ENCODE measurements around the gene IGFL2. TPM values are rescaled to one million over a fixed set of nuclear protein-coding genes. Genes with fewer than 3 reads are reported as not detected.
"Not testable (repeated sequence)": the region's sequence is repeated elsewhere in the genome, so short reads cannot be mapped to it uniquely, and the experiment has no call there.

The IGFL2 gene
- not detected in 2 replicates for total RNA-seq (2014; rRNA removed; shearing (Covaris generic))
- not detected in 2 replicates for polyA plus RNA-seq (2014; cell fraction: nucleus; rRNA removed)

GRCh38 chr19:46147791-46148288, at the start of gene IGFL2:
IGFL2 (plus strand) TSS chr19:46148238; CDS start chr19:46148279, 41 bp downstream.
- DNase-seq (ENCODE audit: extremely low read depth, low read depth) = no peak

GRCh38 chr19:46100344-46100743, 47.7 kb upstream of the IGFL2 start:
- no peak for DNase-seq (ENCODE audit: extremely low read depth, low read depth)

DNA sequence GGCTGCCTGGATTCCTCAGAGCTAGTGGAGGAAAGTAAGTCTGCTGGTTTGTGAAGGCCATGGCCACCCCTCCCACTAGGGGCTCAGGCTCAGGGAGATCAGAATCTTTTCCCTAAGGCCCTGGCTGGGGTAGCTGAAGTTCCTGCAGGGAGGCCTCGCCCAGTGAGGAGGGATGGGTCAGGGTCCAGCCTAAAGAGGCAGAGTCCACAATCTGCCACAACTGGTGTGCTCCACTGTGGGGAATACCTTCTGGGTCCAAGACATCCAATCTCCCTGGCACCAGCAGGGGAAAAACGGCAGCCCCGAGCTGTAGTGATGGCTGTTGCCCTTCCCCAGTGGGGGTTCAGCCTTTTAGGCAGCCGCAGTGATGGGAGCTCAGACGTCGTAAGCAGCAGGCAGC, 46.7 kb upstream of the IGFL2 start:
- DNase-seq (ENCODE audit: extremely low read depth, low read depth) = no peak

- DNase-seq (ENCODE audit: extremely low read depth, low read depth) = not testable (repeated sequence)
These were observed 45.7 kb upstream of the IGFL2 start for GRCh38 chr19:46102333-46102732.

DNA sequence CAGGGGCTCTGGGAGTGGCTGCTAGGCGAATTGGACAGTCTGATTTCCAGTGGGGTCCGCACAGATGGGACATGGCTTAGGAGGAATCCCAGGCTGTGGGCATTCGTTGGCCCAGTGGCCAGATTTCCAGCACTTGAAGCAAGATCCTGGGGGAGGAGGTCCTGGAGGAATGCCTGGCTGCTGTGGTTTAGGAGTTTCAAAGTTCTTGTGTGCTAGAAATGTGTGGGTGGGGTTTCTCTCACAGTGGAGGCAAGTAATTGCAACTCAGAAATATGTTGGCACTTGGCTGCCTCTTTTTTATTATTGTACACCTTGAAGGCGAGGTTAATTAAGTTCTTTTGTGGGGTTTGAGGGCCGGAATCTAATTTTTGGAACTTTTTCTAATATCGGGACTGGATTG, 40.7 kb upstream of the IGFL2 start:
- no peak for DNase-seq (ENCODE audit: extremely low read depth, low read depth)

GRCh38 chr19:46109876-46110275, 38.2 kb upstream of the IGFL2 start:
- DNase-seq (ENCODE audit: extremely low read depth, low read depth) = no peak

DNA sequence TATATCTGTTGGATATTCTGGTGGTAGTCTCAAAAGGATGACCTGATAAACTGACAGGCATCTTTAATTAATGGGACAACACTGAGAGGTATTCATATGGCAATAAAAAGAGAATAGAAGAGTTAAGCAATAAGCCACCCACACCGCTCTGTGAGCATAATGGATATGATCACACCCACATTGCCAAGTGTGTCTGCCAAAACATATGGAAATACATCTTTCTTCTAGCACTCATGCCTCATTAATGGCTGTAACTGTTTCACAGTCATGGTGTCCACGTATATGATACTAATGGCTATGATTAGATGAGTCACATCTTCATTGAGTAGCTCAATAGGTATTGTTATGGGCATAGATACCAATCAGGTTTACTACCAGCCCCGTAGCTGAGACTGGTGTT, 36.7 kb upstream of the IGFL2 start:
- no peak for DNase-seq (ENCODE audit: extremely low read depth, low read depth)

DNA sequence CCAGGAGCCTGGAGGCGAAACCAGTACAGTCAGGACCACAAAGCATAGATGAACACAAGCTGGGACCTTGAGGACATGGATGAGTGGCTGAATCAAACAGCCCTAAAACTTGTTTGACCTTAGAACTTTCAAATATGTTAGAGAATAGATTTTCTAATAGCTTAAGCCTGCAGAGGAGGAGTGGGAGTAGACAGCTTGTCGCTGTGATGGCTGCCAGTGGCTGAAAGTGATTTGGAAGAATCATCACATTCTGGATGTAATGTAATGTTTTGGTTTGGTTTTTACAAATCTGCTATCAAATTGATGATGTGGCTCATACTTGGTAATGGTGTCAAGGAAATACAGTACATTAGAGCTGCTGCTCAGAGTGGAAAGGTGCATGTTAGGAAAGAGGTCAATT, 35.5 kb upstream of the IGFL2 start:
- no peak for DNase-seq (ENCODE audit: extremely low read depth, low read depth)

DNA sequence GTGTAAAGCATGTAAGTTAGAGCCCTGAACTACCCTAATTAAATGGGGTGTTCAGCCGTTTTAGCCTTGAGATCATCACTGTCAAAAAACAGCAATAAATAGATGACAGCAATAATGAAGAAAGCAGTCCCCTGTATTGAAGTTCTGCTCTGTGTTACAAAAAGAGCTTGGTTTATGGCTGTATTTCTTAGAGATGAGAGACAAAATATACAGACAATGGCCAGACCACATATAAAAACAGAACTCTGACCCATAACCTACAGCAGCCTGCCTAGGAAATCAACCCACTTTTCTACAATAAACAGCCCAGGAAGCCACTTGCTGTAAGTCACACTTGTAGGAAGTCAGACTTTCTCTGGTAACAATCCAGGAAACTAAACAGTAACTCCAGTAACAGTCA, 34.3 kb upstream of the IGFL2 start:
- no peak for DNase-seq (ENCODE audit: extremely low read depth, low read depth)

GRCh38 chr19:46115396-46116106, 32.5 kb upstream of the IGFL2 start:
- DNase-seq (ENCODE audit: extremely low read depth, low read depth) = no peak

GRCh38 chr19:46116121-46116520, 31.9 kb upstream of the IGFL2 start:
- DNase-seq (ENCODE audit: extremely low read depth, low read depth) = no peak

- no peak for DNase-seq (ENCODE audit: extremely low read depth, low read depth)
These were observed 29.9 kb upstream of the IGFL2 start for GRCh38 chr19:46118136-46118535.

- no peak for DNase-seq (ENCODE audit: extremely low read depth, low read depth)
These were observed 23.4 kb upstream of the IGFL2 start, which contains the start of gene IGFL3 for GRCh38 chr19:46124638-46125115. IGFL3 (minus strand) TSS chr19:46124688; CDS start chr19:46124649, 39 bp downstream.

- no peak for DNase-seq (ENCODE audit: extremely low read depth, low read depth)
These were observed 22.6 kb upstream of the IGFL2 start for GRCh38 chr19:46125447-46125846.

- no peak for DNase-seq (ENCODE audit: extremely low read depth, low read depth)
These were observed 21.9 kb upstream of the IGFL2 start for GRCh38 chr19:46126086-46126580.

DNA sequence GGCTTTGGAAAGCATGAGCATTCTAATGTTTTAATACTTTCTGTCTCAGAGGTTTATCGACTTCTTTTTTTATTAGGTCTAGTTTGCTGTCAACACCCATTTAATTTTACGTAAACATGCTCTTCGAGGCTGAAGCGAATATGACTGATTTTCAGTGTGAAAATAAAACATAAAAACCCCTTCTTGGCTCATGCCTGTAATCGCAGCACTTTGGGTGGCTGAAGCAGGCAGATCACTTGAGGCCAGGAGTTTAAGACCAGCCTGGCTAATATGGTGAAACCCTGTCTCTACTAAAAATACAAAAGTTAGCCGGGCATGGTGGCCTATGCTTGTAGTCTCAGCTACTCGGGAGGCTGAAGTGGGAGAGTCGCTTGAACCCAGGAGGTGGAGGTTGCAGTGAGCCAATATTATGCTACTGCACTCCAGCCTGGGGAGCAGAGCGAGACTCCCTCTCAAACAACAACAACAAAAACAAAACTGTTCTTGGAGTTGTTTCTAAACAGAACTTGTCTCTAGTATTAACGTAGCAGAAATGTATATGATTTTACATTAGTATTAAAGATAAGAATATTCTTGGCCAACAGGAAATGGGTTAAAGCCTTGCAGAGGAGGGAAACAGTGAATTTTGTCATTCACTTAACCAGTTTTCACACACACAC, 16.4 kb upstream of the IGFL2 start:
- DNase-seq (ENCODE audit: extremely low read depth, low read depth) = no peak

DNA sequence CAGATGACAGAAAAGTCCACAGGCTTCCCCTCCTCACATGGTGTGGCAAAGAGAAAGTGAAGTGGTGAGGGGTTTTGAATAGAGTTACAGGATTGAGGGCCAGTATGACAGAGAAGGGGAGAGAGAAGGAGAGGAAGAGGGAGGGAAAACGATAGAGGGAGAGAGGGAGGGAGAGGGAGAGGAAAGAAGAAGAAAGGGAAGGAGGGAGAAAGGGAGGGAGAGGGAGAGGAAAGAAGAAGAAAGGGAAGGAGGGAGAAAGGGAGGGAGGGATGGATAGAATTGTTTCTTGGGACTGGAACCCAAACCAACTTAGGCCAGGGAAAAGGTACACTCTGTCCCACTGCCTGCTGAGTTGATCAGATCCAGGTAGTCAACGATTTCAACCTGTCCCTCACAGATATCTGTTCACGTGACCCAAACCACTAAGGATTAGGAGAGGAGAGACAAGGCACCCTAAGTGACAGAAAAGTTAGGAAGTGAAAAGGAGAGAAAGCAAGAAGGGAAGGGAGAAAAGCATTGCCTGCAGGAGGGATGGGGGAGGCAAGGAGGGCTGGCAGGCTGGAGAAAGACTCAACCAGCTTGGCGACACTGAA, 15.4 kb upstream of the IGFL2 start:
- DNase-seq (ENCODE audit: extremely low read depth, low read depth) = no peak

GRCh38 chr19:46133101-46133627, 14.9 kb upstream of the IGFL2 start:
- peak; percentile 88 for DNase-seq (ENCODE audit: extremely low read depth, low read depth)

- no peak for DNase-seq (ENCODE audit: extremely low read depth, low read depth)
These were observed 14.2 kb upstream of the IGFL2 start for GRCh38 chr19:46133777-46134241.

GRCh38 chr19:46134527-46134926, 13.5 kb upstream of the IGFL2 start:
- DNase-seq (ENCODE audit: extremely low read depth, low read depth) = no peak

All from NCI-H460 (cell line).